Lung (tissue), 12 donors: ENCODE results near the gene CFB. TPM values are rescaled to one million over a fixed set of nuclear protein-coding genes. Genes with fewer than 3 reads are reported as not detected.
A peak's percentile ranks its signal among the peaks of the same experiment; 100 is the strongest.

Source experiments
- ATAC-seq: fragments of 200-7000 bp; cut with Tn5 transposase; one replicate; pipeline ENCODE4 v1.9.1; 2020; ENCODE audit warnings: moderate number of reproducible peaks; ENCODE audit not compliant: insufficient read depth, low FRiP score
- DNase-seq, 3 donors: peaks; one replicate each; pipeline ENCODE4 v3.0.0-alpha.2; 2013 to 2017
- H3K27ac ChIP-seq, 2 donors: one replicate each; pipeline ENCODE4 v1.5.1; 2013; ENCODE audit warnings: mild to moderate bottlenecking in 2 of 2, moderate library complexity in 2 of 2, control low read depth in 1 of 2, inconsistent platforms in 1 of 2, low read depth in 1 of 2, low read length in 1 of 2
- H3K27me3 ChIP-seq, 3 donors: one replicate each; pipeline ENCODE4 v1.5.1; 2013; ENCODE audit warnings: low read length in 2 of 3; ENCODE audit not compliant: control insufficient read depth in 3 of 3, insufficient read depth in 3 of 3
- H3K36me3 ChIP-seq, 4 donors: one replicate each; pipeline ENCODE4 v1.5.1; 2013; ENCODE audit warnings: low read length in 4 of 4, mild to moderate bottlenecking in 1 of 4, moderate library complexity in 1 of 4; ENCODE audit not compliant: control insufficient read depth in 4 of 4, insufficient read depth in 4 of 4
- H3K4me1 ChIP-seq, 5 donors: one replicate each; pipeline ENCODE4 v1.5.1; 2013; ENCODE audit warnings: low read length in 5 of 5, mild to moderate bottlenecking in 2 of 5, moderate library complexity in 1 of 5; ENCODE audit not compliant: control insufficient read depth in 5 of 5, insufficient read depth in 5 of 5
- H3K4me3 ChIP-seq: one replicate; pipeline ENCODE4 v1.5.1; 2013; ENCODE audit warnings: mild to moderate bottlenecking, control low read depth, moderate library complexity
- H3K9ac ChIP-seq, 2 donors: one replicate each; pipeline ENCODE4 v1.5.1; 2013; ENCODE audit warnings: low read length in 2 of 2, control low read depth in 1 of 2; ENCODE audit not compliant: insufficient read depth in 1 of 2
- H3K9me3 ChIP-seq, 4 donors: one replicate each; pipeline ENCODE4 v1.5.1; 2013; ENCODE audit warnings: low read length in 3 of 4, mild to moderate bottlenecking in 1 of 4, moderate library complexity in 1 of 4; ENCODE audit not compliant: control insufficient read depth in 4 of 4, insufficient read depth in 3 of 4
- WGBS, 2 donors: extraction: QIAGEN DNeasy Blood & Tissue Kit; methylation state at CpG; one replicate each; pipeline ENCODE4 v1.1.7; 2013; 5-methylcytosine and 5-hydroxymethylcytosine counted together
- polyA plus RNA-seq, 2 donors: library from polyadenylated mRNA; stranded (reverse); fragments of 200-250 nt; gene quantifications; one replicate each; pipeline ENCODE4 v1.2.1, GENCODE V29; 2013
- total RNA-seq, 2 donors: library from RNA; depleted of rRNA in 1 of 2; stranded (reverse); fragments of >200 nt in 1 of 2; gene quantifications; one replicate each; pipeline ENCODE4 v1.2.1, GENCODE V29; 2014 to 2021
- TF ChIP-seq, protein P1 (sequence below): IDR thresholded peaks from 2 replicates; pipeline ENCODE4 v1.5.1; 2012; ENCODE audit warnings: mild to moderate bottlenecking; ENCODE audit errors: control extremely low read depth, extremely low read depth
- donor health status: control.
- donor health status: control.
- donor health status: Bipolar disorder and iron deficiency.
- donor health status: healthy.
- donor health status: DM: yes; HTN: yes; CAD: no.

The CFB gene
- total and polyA plus RNA-seq, 4 donors = 173 to 297 (median 234) TPM

DNA sequence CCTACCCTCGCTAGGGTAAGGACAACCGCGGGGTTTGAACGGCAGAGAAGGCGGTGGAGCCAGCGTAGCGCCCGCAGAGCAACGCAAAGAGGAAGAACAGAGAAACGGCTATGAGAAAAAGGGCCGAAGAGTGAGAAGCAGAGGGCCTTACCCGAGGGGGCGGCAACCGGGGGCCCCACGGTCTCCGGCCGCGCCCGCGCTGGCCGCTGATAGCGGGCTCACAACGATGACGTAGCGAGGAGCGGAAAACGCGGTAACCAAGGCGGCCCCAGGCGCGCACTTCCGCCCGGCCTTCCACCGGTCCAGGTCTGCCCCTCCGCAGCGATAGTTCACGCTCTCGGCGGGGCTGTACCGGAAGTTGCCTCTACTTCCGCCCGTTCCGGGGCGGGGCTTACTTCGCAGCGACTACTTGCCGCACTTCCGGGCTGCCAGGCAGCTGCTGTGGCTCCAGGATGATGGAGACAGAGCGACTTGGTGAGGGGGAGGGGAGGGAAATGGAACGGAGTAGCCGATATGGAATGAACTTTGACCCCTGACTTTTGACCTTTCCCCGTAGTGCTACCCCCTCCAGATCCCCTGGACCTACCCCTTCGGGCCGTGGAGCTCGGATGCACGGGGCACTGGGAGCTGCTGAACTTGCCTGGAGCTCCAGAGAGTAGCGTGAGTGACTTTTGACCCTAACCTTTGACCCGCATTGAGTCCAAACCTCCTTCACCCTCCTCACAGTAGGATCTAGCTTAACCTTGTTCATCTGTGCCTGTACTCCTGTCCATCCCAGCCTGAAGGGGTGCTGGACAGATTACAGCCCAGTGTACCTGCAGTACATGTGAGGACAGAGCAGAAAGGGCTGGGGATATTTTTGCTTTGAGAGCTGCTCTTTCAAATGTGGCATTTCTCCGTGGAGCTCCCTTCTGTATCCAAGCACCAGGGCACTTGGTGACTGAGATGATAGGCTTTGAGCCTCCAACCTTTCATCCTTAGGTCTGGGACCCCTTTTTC is 13.1 kb downstream of the CFB start, which contains the start of the genes NELFE and SKIC2:
Gene NELFE (minus strand): TSS at position 231 of the 999 bp plus-strand sequence. CDS start 525 bp downstream, outside the sequence.
Gene SKIC2 (plus strand): TSS at position 435 of the 999 bp plus-strand sequence. CDS start 18 bp downstream, at position 453.
- no peaks in the 10 kb centered on the region for H3K27me3 ChIP-seq
- TF ChIP-seq, protein P1, sequence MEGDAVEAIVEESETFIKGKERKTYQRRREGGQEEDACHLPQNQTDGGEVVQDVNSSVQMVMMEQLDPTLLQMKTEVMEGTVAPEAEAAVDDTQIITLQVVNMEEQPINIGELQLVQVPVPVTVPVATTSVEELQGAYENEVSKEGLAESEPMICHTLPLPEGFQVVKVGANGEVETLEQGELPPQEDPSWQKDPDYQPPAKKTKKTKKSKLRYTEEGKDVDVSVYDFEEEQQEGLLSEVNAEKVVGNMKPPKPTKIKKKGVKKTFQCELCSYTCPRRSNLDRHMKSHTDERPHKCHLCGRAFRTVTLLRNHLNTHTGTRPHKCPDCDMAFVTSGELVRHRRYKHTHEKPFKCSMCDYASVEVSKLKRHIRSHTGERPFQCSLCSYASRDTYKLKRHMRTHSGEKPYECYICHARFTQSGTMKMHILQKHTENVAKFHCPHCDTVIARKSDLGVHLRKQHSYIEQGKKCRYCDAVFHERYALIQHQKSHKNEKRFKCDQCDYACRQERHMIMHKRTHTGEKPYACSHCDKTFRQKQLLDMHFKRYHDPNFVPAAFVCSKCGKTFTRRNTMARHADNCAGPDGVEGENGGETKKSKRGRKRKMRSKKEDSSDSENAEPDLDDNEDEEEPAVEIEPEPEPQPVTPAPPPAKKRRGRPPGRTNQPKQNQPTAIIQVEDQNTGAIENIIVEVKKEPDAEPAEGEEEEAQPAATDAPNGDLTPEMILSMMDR = no peak
- 0 to 1% methylated on average over 53 to 59 of the region's 59 CpGs for WGBS, 2 donors
- no peaks in the 10 kb centered on the region for H3K9me3 ChIP-seq
- peak within 1 kb of the TSS; percentile 79 to 94 for H3K27ac ChIP-seq
- ATAC-seq (peak; percentile 98), DNase-seq (peak; percentile 99)
- peaks cover 15 to 49% (median 21%) of the 10 kb centered on the region in 4 donors for H3K36me3 ChIP-seq
- peak within 1 kb of the TSS; percentile 82 for H3K4me3 ChIP-seq
- peak within 1 kb of the TSS; percentile 94 to 98 for H3K9ac ChIP-seq
- peaks cover 4 to 19% (median 9%) of the 10 kb centered on the region in 5 donors for H3K4me1 ChIP-seq

DNA sequence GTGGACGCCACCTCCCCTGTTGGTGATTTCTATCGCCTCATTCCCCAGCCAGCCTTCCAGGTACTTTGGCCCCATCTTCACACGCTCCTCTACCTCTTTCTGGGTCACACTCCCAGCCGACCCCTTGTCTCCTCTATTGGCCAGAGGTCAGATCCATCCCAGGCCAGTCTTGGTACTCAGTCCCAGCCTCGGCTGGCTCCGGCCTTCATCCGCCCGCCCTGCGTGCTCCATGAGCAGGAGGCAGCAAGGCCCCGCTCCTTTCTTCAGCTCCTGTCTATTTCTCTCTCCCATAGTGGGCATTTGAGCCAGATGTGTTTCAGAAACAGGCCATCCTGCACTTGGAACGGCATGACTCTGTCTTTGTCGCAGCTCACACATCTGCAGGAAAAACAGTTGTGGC is 15.7 kb downstream of the CFB start:
- H3K27ac ChIP-seq = no peak overlapping the region
- peaks cover 4 to 19% (median 9%) of the 10 kb centered on the region in 5 donors for H3K4me1 ChIP-seq
- H3K9ac ChIP-seq = no peak overlapping the region
- peaks cover 12 to 49% (median 22%) of the 10 kb centered on the region in 4 donors for H3K36me3 ChIP-seq
- no peaks in the 10 kb centered on the region for H3K27me3 ChIP-seq
- no peaks in the 10 kb centered on the region for H3K9me3 ChIP-seq
- DNase-seq (no peak), ATAC-seq (no peak)
- TF ChIP-seq, protein P1 = no peak
- WGBS, 2 donors = 96 to 97% methylated on average over 12 of the region's 12 CpGs
- H3K4me3 ChIP-seq = no peak overlapping the region

DNA sequence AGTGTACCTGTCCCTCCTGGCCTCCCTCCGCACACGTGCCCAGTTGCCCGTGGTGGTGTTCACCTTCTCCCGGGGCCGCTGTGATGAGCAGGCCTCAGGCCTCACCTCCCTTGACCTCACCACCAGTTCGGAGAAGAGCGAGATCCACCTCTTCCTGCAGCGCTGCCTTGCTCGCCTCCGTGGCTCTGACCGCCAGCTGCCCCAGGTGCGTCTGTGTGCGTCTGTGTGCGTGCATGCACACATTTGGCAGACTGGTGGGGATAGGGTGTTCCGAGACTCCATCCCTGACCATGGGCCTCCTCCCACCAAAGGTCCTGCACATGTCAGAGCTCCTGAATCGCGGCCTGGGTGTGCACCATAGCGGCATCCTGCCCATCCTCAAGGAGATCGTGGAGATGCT is 18.0 kb downstream of the CFB start:
- H3K4me1 ChIP-seq = peaks cover 0 to 7% (median 3%) of the 10 kb centered on the region in 5 donors
- ATAC-seq (no peak), DNase-seq (no peak)
- WGBS, 2 donors = 96 to 97% methylated on average over 19 of the region's 19 CpGs
- H3K4me3 ChIP-seq = no peak overlapping the region
- no peak overlapping the region for H3K27ac ChIP-seq
- no peaks in the 10 kb centered on the region for H3K27me3 ChIP-seq
- no peaks in the 10 kb centered on the region for H3K9me3 ChIP-seq
- TF ChIP-seq, protein P1 = no peak
- H3K36me3 ChIP-seq = peaks cover 15 to 68% (median 24%) of the 10 kb centered on the region in 4 donors
- H3K9ac ChIP-seq = no peak overlapping the region
